Lower leg skin (tissue), 4 donors: ENCODE measurements around the gene OGA. TPM values are rescaled to one million over a fixed set of nuclear protein-coding genes. Genes with fewer than 3 reads are reported as not detected.

Source experiments
- DNase-seq, 2 donors: peaks; one replicate each; pipeline ENCODE4 v3.0.0-alpha.2; 2019; ENCODE audit warnings: low spot score in 2 of 2
- H3K4me3 ChIP-seq: fragments of 200-600 bp; sonication (generic); 2 replicates; pipeline ENCODE4 v1.5.1; 2017; ENCODE audit warnings: mild to moderate bottlenecking, low read depth; ENCODE audit not compliant: poor library complexity, severe bottlenecking
- CTCF ChIP-seq, 3 donors: fragments of 450-650 bp; IDR thresholded peaks; one replicate each; pipeline ENCODE4 v1.5.1; 2016; ENCODE audit warnings: antibody characterized with exemption in 3 of 3, mild to moderate bottlenecking in 3 of 3, moderate library complexity in 2 of 3
- POLR2A ChIP-seq, 2 donors: fragments of 450-650 bp; IDR thresholded peaks; one replicate each; pipeline ENCODE4 v1.6.1; 2016 to 2017; ENCODE audit warnings: antibody characterized with exemption in 2 of 2, mild to moderate bottlenecking in 1 of 2, moderate library complexity in 1 of 2
- WGBS, 2 donors: methylation state at CpG; one replicate each; pipeline ENCODE4 v1.1.5; 2018; 5-methylcytosine and 5-hydroxymethylcytosine counted together
- intact Hi-C: fragments of 100-400 bp; cut with DNase I; formaldehyde crosslinking; loops from one replicate; pipeline ENCODE4 v1.15.0; 2023; ENCODE audit warnings: low total_unique reads
- total RNA-seq, 4 donors: library from RNA; depleted of rRNA; stranded (reverse); fragments of >200 nt; gene quantifications; one replicate each; pipeline ENCODE4 v1.1.0, GENCODE V29; 2016

The OGA gene
- total RNA-seq, 4 donors from 2014 or later, result 72.2 to 188 (median 116) TPM

GRCh38 chr10:101818872-101819633 lies 809 bp upstream of the OGA start:
- DNase-seq, result no peak
- WGBS, 2 donors, result 21 to 28% methylated on average over 14 of the region's 14 CpGs
- TF ChIP-seq CTCF (IDR thresholded peaks at IDR 0.05), result no peak
- TF ChIP-seq POLR2A (IDR thresholded peaks at IDR 0.05), result no peak
- intact Hi-C loops, result no loop called here
- no peak overlapping the region for H3K4me3 ChIP-seq

GRCh38 chr10:101817337-101818118 lies 716 bp downstream of the OGA start:
- TF ChIP-seq POLR2A (IDR thresholded peaks at IDR 0.05) (no peak), CTCF (IDR thresholded peaks at IDR 0.05) (no peak)
- WGBS, 2 donors, result 1% methylated on average over 20 to 22 of the region's 44 CpGs
- intact Hi-C loops, result no loop called here
- peak overlapping the region; percentile 99 for H3K4me3 ChIP-seq
- peak; percentile 95 to 97 for DNase-seq

- TF ChIP-seq POLR2A (IDR thresholded peaks at IDR 0.05) (no peak), CTCF (IDR thresholded peaks at IDR 0.05) (no peak)
- 1% methylated on average over 14 of the region's 14 CpGs for WGBS, 2 donors
- DNase-seq, result no peak
- intact Hi-C loops, result no loop called here
- peak overlapping the region; percentile 99 for H3K4me3 ChIP-seq
Measured at GRCh38 chr10:101816913-101817336, 1.3 kb downstream of the OGA start.

GRCh38 chr10:101816376-101816775 lies 1.9 kb downstream of the OGA start:
- TF ChIP-seq POLR2A (IDR thresholded peaks at IDR 0.05) (no peak), CTCF (IDR thresholded peaks at IDR 0.05) (no peak)
- intact Hi-C loops, result no loop called here

GRCh38 chr10:101814466-101815071 lies 3.7 kb downstream of the OGA start:
- no peak for DNase-seq
- no peak overlapping the region for H3K4me3 ChIP-seq
- 59 to 68% methylated on average over 8 of the region's 8 CpGs for WGBS, 2 donors
- intact Hi-C loops, result no loop called here
- no peak for TF ChIP-seq CTCF (IDR thresholded peaks at IDR 0.05)
- no peak for TF ChIP-seq POLR2A (IDR thresholded peaks at IDR 0.05)

More at GRCh38 chr10:101816376-101816775, 1.9 kb downstream of the OGA start:
- peak overlapping the region; percentile 99 for H3K4me3 ChIP-seq
- WGBS, 2 donors, result 0 to 1% methylated on average over 5 of the region's 5 CpGs
- DNase-seq, result no peak
